Bronchial epithelial cell (primary cell): ENCODE data around the gene OPCML. TPM values are rescaled to one million over a fixed set of nuclear protein-coding genes. Genes with fewer than 3 reads are reported as not detected.

Experiments used
- DNase-seq: peaks from one replicate; pipeline ENCODE4 v3.0.0-alpha.2; 2010; ENCODE audit warnings: low read depth
- FAIRE-seq: peaks from 2 replicates; lab custom pipeline; 2011; peaks lifted over from hg19 to GRCh38; lab: Jason Lieb, UNC
- H3K27me3 ChIP-seq: 2 replicates; pipeline ENCODE4 v1.5.1; 2011; ENCODE audit warnings: low read length; ENCODE audit not compliant: control insufficient read depth, insufficient read depth
- H3K36me3 ChIP-seq: 2 replicates; pipeline ENCODE4 v1.5.1; 2011; ENCODE audit warnings: low read length; ENCODE audit not compliant: control insufficient read depth, insufficient read depth
- H3K4me3 ChIP-seq: 2 replicates; pipeline ENCODE4 v1.5.1; 2011; ENCODE audit warnings: mild to moderate bottlenecking, low read depth, low read length, control low read depth
- CTCF ChIP-seq: IDR thresholded peaks from 2 replicates; pipeline ENCODE4 v1.5.1; 2011; ENCODE audit warnings: mild to moderate bottlenecking, moderate library complexity, low read length, control low read depth, inconsistent platforms; ENCODE audit not compliant: insufficient read depth, severe bottlenecking
- total RNA-seq: library from RNA; depleted of rRNA; stranded (reverse); fragments of >200 nt; gene quantifications from 2 replicates; pipeline ENCODE4 v1.2.1, GENCODE V29; 2014

OPCML gene
- total RNA-seq, 1 donor from 2014 or later, result not detected

DNA sequence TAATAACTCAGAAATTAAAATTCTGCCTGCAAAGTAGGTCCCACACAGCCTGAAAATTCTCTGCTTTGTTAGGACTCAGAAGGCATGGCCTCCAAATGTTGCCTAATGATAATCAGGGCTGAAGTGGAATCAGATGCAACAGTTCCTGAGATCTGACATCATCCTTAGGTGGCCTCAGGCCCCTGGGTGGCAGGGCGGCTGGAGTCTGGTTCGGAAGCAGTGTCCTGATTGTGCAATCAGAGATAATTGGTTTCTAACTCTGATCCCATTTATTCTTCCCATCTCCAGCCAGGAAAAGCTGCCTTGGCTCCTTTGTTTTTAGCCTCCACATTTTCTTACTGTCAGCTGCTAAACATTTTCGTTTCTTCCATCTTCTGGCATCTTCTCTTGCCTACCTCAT lies 399.3 kb downstream of the OPCML start:
- FAIRE-seq, result no peak

DNA sequence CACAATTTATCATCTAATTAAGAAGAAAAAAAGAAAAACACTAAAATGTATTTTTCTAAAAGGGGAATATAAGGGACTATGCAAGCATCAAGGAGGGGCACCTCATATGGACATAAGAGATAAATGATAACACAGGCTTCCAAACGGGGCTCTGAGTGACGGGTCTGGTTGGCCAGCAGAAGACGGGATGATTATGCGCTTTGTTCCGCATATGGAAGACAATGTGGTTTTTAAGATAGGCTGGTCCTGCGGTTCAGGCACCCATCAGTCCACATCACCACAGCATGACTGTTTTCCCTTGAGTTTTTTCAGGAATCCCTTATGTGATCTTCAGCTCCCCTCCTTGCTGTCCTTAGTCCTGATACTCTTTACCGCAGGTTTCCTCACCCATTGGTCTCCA lies 404.6 kb downstream of the OPCML start:
- FAIRE-seq, result no peak
- H3K4me3 ChIP-seq, result no peak overlapping the region
- H3K27me3 ChIP-seq, result no peaks in the 10 kb centered on the region
- DNase-seq, result no peak
- no peak for TF ChIP-seq CTCF
- no peaks in the 10 kb centered on the region for H3K36me3 ChIP-seq

More for the DNA sequence above, 399.3 kb downstream of the OPCML start:
- Histone ChIP-seq H3K36me3 (no peaks in the 10 kb centered on the region), H3K4me3 (no peak overlapping the region), H3K27me3 (no peaks in the 10 kb centered on the region)
- DNase-seq, result no peak
- TF ChIP-seq CTCF, result no peak

- DNase-seq (no peak), FAIRE-seq (no peak)
- TF ChIP-seq CTCF, result no peak
- H3K36me3 ChIP-seq, result no peaks in the 10 kb centered on the region
- no peaks in the 10 kb centered on the region for H3K27me3 ChIP-seq
- no peak overlapping the region for H3K4me3 ChIP-seq
These were observed 408.5 kb downstream of the OPCML start for GRCh38 chr11:133123796-133124195.

DNA sequence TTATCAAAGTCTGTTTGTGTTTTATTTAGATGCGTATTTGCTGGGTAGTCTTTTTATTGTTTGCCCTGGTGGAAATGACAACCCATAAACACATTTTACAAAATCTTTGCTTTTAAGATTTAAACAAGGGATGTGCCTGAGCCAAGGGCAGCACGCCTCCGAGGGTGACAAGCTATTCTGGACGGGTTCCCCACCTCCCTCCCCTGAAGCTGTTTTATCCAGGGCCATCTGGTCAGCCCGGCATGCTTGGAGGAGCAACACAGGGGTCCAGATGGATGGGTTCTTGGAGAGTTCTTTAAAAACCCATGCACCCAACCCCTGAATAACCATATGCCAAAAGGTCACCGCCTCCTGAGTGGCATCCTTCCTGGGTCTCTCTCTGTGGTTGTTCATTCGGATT lies 408.9 kb downstream of the OPCML start:
- no peak overlapping the region for H3K4me3 ChIP-seq
- H3K36me3 ChIP-seq, result no peaks in the 10 kb centered on the region
- FAIRE-seq (no peak), DNase-seq (no peak)
- no peaks in the 10 kb centered on the region for H3K27me3 ChIP-seq
- no peak for TF ChIP-seq CTCF

- no peak for TF ChIP-seq CTCF
- FAIRE-seq (no peak), DNase-seq (no peak)
These were observed 410.0 kb downstream of the OPCML start for GRCh38 chr11:133122256-133122655.

DNA sequence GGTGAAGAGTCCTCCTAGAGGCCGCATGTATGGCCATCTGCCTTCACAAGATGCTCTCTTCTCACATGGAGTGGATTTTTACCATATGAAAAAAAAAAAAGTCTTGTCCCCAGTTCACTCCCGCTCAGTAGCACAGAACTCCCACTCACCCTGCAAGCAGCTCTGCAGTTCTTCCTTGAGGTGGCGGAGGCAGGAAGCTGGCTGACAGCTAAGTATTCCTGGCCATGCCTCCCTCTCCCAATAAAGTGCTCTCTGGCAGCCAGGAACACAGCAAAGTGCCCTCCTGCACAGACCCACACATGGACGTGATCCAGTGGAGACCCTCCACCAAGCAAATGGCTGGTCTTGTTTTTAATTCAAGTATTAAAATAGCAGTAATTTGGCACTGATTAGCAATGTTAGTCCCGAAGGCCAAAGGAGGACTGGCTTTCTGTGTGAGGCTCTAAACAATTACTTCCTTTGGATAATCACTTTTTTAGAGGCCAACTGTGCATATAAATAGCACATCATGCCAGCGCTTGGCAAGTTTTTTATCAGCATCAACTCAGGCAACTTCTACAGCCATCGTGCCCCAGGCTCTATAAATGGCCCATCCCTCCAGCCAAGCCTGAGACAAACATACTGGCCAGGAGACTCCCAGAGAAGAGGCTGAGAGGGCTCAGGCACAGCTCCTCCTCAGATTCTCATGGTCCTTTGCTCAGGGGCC lies 413.6 kb downstream of the OPCML start:
- DNase-seq (no peak), FAIRE-seq (no peak)
- Histone ChIP-seq H3K4me3 (no peak overlapping the region), H3K27me3 (no peaks in the 10 kb centered on the region), H3K36me3 (no peaks in the 10 kb centered on the region)
- TF ChIP-seq CTCF, result no peak

More at GRCh38 chr11:133122256-133122655, 410.0 kb downstream of the OPCML start:
- H3K27me3 ChIP-seq, result no peaks in the 10 kb centered on the region
- H3K4me3 ChIP-seq, result no peak overlapping the region
- no peaks in the 10 kb centered on the region for H3K36me3 ChIP-seq
